Measurements from ENCODE around the gene POLG.

DNA sequence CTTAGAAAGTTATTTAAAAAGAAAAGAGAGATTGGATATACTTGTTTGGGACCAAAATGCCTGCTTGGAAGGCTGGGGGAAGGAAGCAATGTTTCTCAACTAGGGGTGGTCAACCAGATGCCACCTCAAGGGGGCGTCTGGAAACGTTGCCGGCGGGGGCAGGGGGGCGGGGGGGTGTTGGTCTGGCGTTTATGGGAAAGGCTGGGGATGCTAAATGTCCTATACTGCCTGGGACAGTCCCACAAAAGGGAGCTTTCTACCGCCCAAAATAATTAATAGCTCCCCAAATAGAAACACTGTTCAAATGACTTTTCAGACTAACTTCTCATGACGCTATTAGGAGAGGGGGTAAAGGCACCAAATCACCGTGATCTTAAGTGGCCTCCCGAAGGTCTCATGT, 2.2 kb downstream of the POLG start:
- TF ChIP-seq, protein P1, sequence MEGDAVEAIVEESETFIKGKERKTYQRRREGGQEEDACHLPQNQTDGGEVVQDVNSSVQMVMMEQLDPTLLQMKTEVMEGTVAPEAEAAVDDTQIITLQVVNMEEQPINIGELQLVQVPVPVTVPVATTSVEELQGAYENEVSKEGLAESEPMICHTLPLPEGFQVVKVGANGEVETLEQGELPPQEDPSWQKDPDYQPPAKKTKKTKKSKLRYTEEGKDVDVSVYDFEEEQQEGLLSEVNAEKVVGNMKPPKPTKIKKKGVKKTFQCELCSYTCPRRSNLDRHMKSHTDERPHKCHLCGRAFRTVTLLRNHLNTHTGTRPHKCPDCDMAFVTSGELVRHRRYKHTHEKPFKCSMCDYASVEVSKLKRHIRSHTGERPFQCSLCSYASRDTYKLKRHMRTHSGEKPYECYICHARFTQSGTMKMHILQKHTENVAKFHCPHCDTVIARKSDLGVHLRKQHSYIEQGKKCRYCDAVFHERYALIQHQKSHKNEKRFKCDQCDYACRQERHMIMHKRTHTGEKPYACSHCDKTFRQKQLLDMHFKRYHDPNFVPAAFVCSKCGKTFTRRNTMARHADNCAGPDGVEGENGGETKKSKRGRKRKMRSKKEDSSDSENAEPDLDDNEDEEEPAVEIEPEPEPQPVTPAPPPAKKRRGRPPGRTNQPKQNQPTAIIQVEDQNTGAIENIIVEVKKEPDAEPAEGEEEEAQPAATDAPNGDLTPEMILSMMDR (conservative IDR thresholded peaks at IDR 0.05; ENCODE audit: low read length): peak; percentile 76
- TF ChIP-seq EZH2phosphoT487 (IDR thresholded peaks at IDR 0.05; ENCODE audit: borderline replicate concordance, low read depth, low read length): no peak

Data from OCI-LY7 (cell line).